SK-N-SH (cell line): ENCODE measurements around the gene CYB561.

Source experiments
- GATA2 ChIP-seq: sonication (generic); formaldehyde crosslinking; IDR thresholded peaks from 2 replicates; pipeline ENCODE4 v1.5.0; 2020; ENCODE audit warnings: mild to moderate bottlenecking, missing genetic modification reagents
- JUND ChIP-seq: IDR thresholded peaks from 2 replicates; pipeline ENCODE4 v1.4.0; 2012
- POLR2AphosphoS5 ChIP-seq: IDR thresholded peaks from 2 replicates; pipeline ENCODE4 v1.6.1; 2012; ENCODE audit warnings: low read depth, low read length
- TCF12 ChIP-seq: IDR thresholded peaks from 2 replicates; pipeline ENCODE4 v1.4.0; 2012
- YY1 ChIP-seq: IDR thresholded peaks from 2 replicates; pipeline ENCODE4 v1.4.0; 2012; ENCODE audit warnings: low read depth, mild to moderate bottlenecking
- TF ChIP-seq, protein P1 (sequence below): fragments of 200-600 bp; sonication (generic); IDR thresholded peaks from 2 replicates; pipeline ENCODE4 v1.6.1; 2017; ENCODE audit warnings: antibody characterized with exemption, mild to moderate bottlenecking, moderate library complexity
- TF ChIP-seq, protein P2 (sequence below): IDR thresholded peaks from 2 replicates; pipeline ENCODE4; 2012
- TF ChIP-seq, protein P3 (sequence below): IDR thresholded peaks from 2 replicates; pipeline ENCODE4 v1.6.1; 2012; ENCODE audit warnings: mild to moderate bottlenecking, low read depth, low read length, moderate library complexity

DNA sequence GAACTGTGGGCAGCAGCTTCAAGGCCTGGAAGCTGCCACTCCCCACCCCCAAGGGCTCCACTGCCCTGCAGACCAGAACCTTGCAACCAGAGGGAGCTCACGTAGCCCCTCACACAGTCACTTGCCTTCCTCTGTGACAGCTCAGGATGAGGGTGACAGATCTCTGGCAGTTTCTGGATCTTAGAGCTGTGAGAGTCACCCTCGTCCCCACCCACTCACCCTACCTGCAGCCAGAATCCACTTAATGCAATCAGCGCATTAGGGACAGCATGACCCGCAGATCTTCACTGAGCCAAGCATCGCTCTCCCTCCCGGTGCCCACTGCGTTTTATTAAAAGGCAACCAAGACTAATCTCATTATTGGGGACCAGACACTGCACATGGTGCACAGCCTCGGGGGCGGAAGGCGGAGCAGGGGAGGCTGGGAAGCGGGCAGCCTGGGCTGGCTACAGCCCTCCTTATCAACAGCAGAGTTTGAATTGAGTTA lies 3.5 kb downstream of the CYB561 start:
- TF ChIP-seq, protein P1, sequence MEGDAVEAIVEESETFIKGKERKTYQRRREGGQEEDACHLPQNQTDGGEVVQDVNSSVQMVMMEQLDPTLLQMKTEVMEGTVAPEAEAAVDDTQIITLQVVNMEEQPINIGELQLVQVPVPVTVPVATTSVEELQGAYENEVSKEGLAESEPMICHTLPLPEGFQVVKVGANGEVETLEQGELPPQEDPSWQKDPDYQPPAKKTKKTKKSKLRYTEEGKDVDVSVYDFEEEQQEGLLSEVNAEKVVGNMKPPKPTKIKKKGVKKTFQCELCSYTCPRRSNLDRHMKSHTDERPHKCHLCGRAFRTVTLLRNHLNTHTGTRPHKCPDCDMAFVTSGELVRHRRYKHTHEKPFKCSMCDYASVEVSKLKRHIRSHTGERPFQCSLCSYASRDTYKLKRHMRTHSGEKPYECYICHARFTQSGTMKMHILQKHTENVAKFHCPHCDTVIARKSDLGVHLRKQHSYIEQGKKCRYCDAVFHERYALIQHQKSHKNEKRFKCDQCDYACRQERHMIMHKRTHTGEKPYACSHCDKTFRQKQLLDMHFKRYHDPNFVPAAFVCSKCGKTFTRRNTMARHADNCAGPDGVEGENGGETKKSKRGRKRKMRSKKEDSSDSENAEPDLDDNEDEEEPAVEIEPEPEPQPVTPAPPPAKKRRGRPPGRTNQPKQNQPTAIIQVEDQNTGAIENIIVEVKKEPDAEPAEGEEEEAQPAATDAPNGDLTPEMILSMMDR: peak; percentile 50
- TF ChIP-seq GATA2: peak; percentile 100
- no peak for TF ChIP-seq YY1
- TF ChIP-seq, protein P2, sequence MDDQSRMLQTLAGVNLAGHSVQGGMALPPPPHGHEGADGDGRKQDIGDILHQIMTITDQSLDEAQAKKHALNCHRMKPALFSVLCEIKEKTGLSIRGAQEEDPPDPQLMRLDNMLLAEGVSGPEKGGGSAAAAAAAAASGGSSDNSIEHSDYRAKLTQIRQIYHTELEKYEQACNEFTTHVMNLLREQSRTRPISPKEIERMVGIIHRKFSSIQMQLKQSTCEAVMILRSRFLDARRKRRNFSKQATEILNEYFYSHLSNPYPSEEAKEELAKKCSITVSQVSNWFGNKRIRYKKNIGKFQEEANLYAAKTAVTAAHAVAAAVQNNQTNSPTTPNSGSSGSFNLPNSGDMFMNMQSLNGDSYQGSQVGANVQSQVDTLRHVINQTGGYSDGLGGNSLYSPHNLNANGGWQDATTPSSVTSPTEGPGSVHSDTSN: peak; percentile 12; the same call in 1 of the 2 replicates
- no peak for TF ChIP-seq JUND
- peak; percentile 89 for TF ChIP-seq TCF12
- peak; percentile 52; the same call in 1 of the 2 replicates for TF ChIP-seq POLR2AphosphoS5
- TF ChIP-seq, protein P3, sequence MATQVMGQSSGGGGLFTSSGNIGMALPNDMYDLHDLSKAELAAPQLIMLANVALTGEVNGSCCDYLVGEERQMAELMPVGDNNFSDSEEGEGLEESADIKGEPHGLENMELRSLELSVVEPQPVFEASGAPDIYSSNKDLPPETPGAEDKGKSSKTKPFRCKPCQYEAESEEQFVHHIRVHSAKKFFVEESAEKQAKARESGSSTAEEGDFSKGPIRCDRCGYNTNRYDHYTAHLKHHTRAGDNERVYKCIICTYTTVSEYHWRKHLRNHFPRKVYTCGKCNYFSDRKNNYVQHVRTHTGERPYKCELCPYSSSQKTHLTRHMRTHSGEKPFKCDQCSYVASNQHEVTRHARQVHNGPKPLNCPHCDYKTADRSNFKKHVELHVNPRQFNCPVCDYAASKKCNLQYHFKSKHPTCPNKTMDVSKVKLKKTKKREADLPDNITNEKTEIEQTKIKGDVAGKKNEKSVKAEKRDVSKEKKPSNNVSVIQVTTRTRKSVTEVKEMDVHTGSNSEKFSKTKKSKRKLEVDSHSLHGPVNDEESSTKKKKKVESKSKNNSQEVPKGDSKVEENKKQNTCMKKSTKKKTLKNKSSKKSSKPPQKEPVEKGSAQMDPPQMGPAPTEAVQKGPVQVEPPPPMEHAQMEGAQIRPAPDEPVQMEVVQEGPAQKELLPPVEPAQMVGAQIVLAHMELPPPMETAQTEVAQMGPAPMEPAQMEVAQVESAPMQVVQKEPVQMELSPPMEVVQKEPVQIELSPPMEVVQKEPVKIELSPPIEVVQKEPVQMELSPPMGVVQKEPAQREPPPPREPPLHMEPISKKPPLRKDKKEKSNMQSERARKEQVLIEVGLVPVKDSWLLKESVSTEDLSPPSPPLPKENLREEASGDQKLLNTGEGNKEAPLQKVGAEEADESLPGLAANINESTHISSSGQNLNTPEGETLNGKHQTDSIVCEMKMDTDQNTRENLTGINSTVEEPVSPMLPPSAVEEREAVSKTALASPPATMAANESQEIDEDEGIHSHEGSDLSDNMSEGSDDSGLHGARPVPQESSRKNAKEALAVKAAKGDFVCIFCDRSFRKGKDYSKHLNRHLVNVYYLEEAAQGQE: no peak
